ENCODE results near the gene LYAR. TPM values are rescaled to one million over a fixed set of nuclear protein-coding genes. Genes with fewer than 3 reads are reported as not detected.

Gene LYAR
- total and polyA plus RNA-seq, 8 donors: 9.7 to 23.7 (median 21.5) TPM

DNA sequence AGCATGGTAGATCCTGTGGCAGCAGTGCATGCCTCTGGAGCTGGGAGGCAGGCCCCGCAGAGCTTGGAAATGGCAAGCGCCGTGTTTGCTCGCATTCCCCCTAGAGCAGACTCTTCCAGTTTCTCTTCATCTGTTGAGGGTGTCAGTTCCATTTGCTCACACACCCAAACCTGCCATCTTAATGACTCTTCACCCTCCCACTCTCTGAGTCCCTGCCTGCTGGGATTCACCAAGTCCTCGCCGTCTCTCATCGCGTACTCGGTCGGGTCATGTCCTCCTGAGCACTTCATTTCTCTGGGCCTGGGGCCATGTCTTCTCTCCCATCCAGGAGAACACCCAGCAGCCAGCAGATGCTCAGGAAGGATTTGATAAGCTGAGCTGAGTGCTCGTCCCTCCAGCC lies 17.0 kb upstream of the LYAR start:
- Histone ChIP-seq H3K36me3 (peaks cover 0 to 31% of the 10 kb centered on the region in 2 donors), H3K4me1 (no peaks in the 10 kb centered on the region), H3K4me3 (no peak overlapping the region), H3K9me3 (no peaks in the 10 kb centered on the region), H3K27ac (no peak overlapping the region), H3K27me3 (no peaks in the 10 kb centered on the region)
- intact Hi-C loops (cut with DNase I): no loop called here
- no peak for ATAC-seq
- no peak for DNase-seq
- TF ChIP-seq, protein P1, sequence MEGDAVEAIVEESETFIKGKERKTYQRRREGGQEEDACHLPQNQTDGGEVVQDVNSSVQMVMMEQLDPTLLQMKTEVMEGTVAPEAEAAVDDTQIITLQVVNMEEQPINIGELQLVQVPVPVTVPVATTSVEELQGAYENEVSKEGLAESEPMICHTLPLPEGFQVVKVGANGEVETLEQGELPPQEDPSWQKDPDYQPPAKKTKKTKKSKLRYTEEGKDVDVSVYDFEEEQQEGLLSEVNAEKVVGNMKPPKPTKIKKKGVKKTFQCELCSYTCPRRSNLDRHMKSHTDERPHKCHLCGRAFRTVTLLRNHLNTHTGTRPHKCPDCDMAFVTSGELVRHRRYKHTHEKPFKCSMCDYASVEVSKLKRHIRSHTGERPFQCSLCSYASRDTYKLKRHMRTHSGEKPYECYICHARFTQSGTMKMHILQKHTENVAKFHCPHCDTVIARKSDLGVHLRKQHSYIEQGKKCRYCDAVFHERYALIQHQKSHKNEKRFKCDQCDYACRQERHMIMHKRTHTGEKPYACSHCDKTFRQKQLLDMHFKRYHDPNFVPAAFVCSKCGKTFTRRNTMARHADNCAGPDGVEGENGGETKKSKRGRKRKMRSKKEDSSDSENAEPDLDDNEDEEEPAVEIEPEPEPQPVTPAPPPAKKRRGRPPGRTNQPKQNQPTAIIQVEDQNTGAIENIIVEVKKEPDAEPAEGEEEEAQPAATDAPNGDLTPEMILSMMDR (IDR thresholded peaks at IDR 0.05): no peak

DNA sequence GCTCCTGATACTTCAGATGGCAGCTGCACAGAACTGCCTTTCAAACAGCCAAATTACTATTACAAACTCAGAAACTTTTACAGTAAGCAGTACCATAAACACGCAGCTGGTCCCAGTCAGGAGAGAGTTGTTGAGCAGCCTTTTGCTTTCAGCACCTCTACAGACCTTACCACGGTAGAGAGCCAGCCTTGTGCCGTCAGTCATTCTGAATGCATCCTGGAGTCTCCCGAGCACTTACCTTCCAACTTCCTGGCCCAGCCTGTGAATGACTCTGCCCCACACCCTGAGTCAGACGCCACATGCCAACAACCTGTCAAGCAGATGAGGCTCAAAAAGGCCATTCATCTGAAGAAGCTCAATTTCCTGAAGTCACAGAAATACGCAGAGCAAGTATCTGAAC lies 12.5 kb upstream of the LYAR start:
- no peak overlapping the region for H3K4me3 ChIP-seq
- no peaks in the 10 kb centered on the region for H3K4me1 ChIP-seq
- TF ChIP-seq, protein P1 (IDR thresholded peaks at IDR 0.05): no peak
- peaks cover 0 to 43% of the 10 kb centered on the region in 2 donors for H3K36me3 ChIP-seq
- no peak overlapping the region for H3K27ac ChIP-seq
- no peaks in the 10 kb centered on the region for H3K9me3 ChIP-seq
- H3K27me3 ChIP-seq: no peaks in the 10 kb centered on the region
- ATAC-seq: no peak
- DNase-seq: no peak
- intact Hi-C loops (cut with DNase I): no loop called here

DNA sequence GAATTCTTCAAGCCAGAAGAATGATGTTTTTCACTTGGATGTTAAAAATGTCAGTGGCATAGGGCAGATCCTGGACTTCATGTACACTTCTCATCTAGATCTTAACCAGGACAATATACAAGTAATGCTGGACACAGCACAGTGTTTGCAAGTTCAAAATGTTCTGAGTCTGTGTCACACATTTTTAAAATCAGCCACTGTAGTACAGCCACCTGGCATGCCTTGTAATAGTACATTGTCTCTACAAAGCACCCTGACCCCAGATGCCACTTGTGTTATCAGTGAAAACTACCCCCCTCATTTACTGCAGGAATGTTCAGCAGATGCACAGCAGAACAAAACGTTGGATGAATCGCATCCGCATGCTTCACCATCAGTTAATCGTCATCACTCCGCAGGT lies 12.0 kb upstream of the LYAR start:
- H3K27ac ChIP-seq: no peak overlapping the region
- DNase-seq (no peak), ATAC-seq (no peak)
- intact Hi-C loops (cut with DNase I): no loop called here
- H3K4me3 ChIP-seq: no peak overlapping the region
- H3K27me3 ChIP-seq: no peaks in the 10 kb centered on the region
- peaks cover 0 to 39% of the 10 kb centered on the region in 2 donors for H3K36me3 ChIP-seq
- TF ChIP-seq, protein P1 (IDR thresholded peaks at IDR 0.05): no peak
- no peaks in the 10 kb centered on the region for H3K9me3 ChIP-seq
- no peaks in the 10 kb centered on the region for H3K4me1 ChIP-seq

DNA sequence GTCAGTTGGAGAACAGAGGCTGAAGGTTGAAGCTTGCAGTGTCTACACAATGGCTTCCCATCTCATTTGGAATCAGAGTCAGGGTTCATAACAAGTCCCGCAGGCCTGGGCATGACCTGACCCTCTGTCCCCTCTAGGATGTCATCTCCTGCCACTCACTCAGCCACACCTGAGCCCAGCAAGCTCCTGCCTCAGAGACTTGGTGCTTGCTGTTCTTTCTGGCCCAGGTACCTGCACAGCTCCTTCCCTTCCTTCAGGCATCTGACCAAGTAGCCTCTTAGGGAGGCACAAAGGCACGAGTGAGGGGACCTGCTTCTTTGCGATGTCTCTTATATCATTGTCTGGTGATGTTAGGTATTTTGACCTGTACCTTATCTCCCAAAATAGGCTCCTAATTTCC lies 9.1 kb upstream of the LYAR start:
- H3K9me3 ChIP-seq: no peaks in the 10 kb centered on the region
- TF ChIP-seq, protein P1 (IDR thresholded peaks at IDR 0.05): no peak
- H3K4me3 ChIP-seq: no peak overlapping the region
- ATAC-seq (no peak), DNase-seq (no peak)
- H3K27me3 ChIP-seq: no peaks in the 10 kb centered on the region
- H3K36me3 ChIP-seq: peaks cover 0 to 30% of the 10 kb centered on the region in 2 donors
- no peaks in the 10 kb centered on the region for H3K4me1 ChIP-seq
- intact Hi-C loops (cut with DNase I): no loop called here
- no peak overlapping the region for H3K27ac ChIP-seq

DNA sequence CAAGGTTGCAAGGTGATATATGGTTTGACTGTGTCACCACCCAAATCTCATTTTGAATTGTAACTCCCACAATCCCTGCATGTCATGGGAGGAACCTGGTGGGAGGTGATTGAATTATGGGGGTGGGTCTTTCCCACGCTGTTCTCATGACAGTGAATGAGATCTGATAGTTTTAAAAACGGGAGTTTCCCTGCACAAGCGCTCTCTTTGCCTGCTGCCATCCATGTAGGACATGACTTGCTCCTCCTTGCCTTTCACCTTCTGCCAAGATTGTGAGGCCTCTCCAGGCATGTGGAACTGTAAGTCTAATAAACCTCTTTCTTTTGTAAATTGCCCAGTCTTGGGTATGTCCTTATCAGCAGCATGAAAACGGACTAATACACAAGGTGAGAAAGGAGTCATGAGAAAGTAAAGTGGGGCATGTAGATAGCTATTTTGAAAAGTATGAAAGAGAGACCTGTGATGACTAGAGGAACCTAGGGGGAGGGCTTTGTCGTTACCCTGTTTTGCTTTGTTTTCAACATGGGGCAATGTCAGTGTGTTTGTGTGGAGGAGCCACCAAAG lies 6.4 kb upstream of the LYAR start:
- no peaks in the 10 kb centered on the region for H3K9me3 ChIP-seq
- ATAC-seq (no peak), DNase-seq (no peak)
- TF ChIP-seq, protein P1 (IDR thresholded peaks at IDR 0.05): no peak
- no peak overlapping the region for H3K4me3 ChIP-seq
- peaks cover 0 to 13% of the 10 kb centered on the region in 2 donors for H3K36me3 ChIP-seq
- peaks cover 0 to 5% of the 10 kb centered on the region in 2 donors for H3K4me1 ChIP-seq
- H3K27me3 ChIP-seq: no peaks in the 10 kb centered on the region
- H3K27ac ChIP-seq: no peak overlapping the region
- intact Hi-C loops (cut with DNase I): no loop called here

Measured in left lung (tissue), 10 donors.